ENCODE data around the gene EFCAB11.

EFCAB11 gene

DNA sequence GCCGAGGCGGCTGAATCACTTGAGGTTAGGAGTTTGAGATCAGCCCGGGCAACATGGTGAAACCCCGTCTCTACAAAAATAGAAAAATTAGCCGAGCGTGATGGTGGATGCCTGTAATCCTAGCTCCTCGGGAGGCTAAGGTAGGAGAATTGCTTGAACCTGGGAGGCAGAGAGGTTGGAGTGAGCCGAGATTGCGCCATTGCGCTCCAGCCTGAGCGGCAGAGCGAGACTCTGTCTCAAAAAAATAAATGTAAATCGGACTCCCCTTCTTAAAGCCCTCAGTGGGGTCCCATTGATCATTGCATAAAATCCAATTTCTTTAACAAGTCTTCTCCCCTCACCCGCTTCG lies 2.1 kb upstream of the EFCAB11 start:
- no peak for DNase-seq

DNA sequence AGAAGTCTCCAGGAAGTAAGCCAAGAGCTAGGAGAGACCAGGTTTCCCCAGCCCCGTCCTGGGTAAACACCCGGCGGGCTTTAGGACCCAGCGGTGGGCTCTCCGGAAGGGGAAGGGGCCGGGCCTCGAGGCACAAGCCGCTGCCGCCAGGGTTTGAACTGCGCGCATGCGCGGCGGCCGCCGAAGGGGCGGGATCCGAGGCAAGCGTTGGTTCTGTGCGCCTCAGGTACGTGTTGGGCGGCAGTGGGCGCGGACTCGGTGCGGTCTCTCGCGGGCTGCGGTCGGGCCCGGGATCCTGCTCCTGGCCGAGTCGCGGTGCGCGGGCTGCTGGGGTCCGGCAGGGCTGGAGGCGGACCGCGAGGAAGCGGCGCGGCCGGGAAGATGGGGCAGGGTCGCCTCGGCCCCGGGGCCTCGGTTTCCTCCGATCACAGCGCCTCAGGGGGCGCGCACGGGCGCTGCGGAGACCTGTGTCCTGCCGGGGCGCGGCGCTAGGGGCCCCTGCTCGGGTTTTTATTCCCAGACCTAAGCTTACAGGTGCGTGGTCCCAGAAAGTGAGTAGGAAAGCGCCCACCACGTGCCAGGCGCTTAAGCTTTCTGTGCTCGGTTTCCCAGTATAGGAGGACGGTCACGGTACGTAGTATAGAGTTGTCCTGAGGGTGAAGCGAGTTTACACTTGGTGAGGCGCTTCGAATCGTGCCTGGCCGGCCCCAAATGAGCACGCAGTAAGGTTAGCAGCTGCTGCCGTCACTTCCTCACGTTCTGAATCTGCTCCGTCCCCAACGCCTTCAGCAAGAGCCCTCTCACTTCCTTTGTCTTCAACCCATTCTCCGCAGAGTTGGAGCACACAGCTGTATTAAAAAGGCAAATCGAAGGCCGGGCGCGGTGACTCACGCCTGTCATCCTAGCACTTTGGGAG lies 1.5 kb upstream of the EFCAB11 start, which contains the start of gene TDP1:
Gene TDP1 (plus strand): TSS at position 183 of the 916 bp plus-strand sequence. CDS start 7,188 bp downstream, outside the sequence.
- DNase-seq = peak; percentile 98

DNA sequence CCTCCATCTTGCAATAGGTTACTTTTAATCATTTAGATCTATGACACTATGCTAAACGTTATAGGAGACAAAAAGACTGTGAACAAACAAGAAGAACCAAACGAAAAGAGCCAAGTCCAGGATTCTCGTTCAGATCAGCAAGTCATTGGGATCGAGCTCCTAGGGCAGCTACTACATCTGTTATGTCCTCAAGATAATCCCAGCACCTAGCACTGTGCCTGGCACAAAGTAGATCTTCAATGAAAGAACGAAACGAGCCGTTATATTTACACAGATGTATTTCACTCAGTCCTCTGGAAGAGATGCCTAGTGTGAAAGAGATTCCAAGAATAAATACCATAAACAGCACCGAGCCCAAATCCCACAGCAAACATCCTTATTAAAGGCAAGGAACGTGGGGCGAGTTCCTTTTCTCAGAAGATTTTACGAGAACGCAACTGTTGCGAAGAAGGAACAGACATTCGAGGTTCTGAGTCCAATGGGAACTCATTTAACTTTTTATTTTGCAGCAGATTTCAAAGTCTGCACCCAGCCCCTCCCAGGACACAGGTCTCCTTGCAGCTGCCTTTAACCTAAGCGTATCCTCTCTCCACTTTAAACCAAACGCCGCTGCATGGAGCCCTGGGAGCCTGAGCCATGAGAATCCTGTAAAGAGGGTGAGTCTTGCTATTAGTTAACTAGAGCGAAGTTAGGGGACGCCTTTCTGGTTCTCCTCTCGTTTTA lies 653 bp upstream of the EFCAB11 start:
- DNase-seq = peak; percentile 10

GRCh38 chr14:89953602-89954001 lies 928 bp downstream of the EFCAB11 start:
- DNase-seq = no peak

DNA sequence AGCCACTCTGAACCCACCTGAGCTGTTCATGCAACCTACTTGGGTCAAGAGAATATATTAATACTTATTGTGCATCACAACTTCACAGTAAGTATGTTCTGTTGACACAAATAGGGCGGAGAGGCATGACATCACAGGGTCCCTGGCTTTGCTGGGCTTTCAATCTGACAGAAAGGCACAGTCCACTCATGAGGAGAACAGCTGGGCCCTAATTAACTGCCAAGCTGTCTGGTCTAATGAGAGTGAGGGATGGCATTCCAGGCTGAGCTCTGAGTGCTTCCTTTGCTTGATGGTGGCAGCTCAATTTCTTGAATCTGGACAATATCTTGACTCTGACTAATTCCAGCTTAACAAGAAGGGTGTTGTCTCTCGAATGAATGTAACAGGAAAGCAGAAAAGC lies 2.0 kb downstream of the EFCAB11 start:
- DNase-seq = no peak

DNA sequence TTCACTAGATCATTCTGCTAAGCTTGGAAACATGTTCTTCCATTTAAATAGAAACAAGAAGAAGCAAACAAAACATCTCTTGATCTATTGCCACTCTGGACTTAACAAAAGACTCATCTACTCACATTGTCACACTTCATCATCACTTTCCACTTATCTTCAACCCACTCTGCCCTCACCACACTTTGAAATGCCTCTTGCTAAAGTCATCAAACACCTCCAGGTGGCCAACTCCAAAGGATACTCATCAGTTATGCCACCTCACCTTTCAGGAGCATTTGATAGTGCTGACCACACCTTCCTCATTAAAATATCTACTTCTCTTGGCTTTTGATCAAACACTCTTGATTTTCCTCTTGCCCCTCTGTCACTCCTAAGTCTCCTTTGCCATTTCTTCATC lies 7.2 kb downstream of the EFCAB11 start:
- no peak for DNase-seq

DNA sequence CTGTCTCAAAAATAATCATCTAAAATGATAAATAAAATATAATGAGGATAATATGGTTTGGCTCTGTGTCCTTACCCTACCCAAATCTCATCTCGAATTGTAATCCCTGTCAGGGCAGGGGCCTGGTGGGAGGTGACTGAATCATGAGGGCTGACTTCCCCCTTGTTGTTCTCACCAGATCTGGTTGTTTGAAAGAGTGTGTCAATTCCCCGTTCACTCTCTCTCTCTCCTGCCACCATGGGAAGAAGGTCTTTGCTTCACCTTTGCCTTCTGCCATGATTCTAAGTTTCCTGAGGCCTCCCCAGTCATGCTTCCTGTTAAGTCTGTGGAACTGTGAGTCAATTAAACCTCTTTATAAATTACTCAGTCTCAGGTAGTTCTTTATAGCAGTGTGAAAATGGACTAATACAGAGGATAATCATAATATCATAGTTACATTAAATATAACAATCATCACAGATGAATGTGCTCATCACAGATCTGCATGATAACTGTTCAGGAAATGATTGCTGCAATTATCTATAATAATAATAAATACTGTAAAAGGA lies 12.6 kb downstream of the EFCAB11 start:
- no peak for DNase-seq

DNA sequence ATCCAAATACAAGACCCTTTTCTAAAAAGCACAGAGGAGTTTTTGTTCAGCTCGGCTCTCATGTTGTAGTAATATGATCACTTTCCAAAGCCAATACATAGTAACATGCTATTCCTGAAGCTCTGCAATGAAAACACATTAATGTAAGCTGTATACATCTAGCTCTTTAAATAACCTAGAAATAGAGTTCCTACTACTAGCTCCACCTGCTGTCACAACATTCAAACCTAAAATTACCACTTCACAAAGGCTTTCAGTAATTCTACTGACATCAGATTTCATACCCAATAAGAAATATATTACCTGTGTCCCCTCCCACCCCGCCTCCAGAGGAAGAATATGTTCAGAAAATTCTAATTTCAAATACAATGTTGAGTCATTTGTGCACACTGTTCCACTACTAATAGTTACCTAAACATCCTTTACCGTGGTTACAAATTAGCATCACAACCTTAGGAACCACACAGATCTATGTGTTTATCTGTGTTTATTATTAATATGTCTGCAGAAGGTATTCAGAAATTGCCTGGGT lies 17.8 kb downstream of the EFCAB11 start:
- DNase-seq = peak; percentile 12

GRCh38 chr14:89933002-89933401 lies 21.5 kb downstream of the EFCAB11 start:
- no peak for DNase-seq

GRCh38 chr14:89927186-89927865 lies 27.2 kb downstream of the EFCAB11 start:
- no peak for DNase-seq

GRCh38 chr14:89926694-89927093 lies 27.8 kb downstream of the EFCAB11 start:
- DNase-seq = no peak

- no peak for DNase-seq
Measured at GRCh38 chr14:89924268-89924667, 30.3 kb downstream of the EFCAB11 start.

DNA sequence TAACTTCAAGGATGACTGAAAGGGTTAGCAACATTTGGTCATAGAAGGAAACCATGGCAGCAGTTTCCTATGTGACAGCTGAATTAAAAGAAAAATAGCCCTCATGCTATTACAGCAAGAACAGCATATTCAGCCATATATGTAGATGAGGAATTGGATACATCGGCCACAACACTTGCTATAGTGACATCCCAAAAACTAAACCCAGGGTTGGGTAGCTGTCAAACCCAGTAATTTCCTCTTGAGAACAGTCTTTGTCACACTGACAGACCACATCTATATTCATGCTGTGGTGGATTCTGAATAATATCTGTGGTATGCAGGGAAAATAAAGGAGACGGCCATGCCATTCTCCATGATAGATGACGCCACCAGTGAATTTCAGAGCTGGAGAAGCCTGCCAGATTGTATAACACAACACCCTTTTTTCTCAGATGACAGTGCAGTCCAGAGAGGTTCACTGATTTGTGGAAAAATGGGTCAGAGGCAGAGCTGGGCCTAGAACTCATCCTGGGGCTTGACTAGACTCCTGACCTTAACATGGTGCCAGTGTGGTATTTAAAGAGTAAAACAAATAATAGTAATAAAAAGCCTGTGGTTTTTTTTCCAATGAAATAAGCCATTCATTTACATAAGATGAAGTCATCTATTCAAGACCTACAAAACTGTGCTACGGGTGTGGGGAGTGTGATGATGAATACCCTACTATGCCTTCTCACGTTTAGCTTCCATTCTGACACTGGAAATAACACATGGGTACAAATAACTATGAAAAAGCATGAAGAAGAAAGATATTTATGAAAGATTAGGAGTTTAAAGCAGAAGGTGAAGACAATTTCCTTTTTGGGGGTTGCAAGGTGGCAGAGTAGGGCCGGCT lies 32.3 kb downstream of the EFCAB11 start:
- no peak for DNase-seq

GRCh38 chr14:89921346-89921745 lies 33.2 kb downstream of the EFCAB11 start:
- DNase-seq = no peak

GRCh38 chr14:89920056-89920455 lies 34.5 kb downstream of the EFCAB11 start:
- DNase-seq = no peak

DNA sequence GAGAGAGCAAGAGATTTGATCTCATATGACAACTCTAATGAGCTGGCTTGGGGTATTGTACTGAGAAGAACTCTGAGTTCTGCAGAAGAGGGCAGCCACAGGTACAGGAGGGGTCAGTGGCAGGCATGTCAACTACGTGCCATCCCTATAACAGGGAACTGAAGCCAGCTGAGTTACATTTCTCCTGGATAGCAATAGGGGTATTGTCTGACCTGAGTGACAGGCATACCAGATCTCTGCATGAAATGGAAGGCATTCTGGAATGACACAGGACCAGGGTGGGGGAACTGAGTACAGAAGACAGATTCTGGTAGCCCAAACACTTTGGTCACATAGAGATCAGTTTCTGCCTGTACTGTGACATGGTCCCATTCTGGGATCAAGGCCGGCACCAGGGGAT lies 35.8 kb downstream of the EFCAB11 start:
- no peak for DNase-seq

DNA sequence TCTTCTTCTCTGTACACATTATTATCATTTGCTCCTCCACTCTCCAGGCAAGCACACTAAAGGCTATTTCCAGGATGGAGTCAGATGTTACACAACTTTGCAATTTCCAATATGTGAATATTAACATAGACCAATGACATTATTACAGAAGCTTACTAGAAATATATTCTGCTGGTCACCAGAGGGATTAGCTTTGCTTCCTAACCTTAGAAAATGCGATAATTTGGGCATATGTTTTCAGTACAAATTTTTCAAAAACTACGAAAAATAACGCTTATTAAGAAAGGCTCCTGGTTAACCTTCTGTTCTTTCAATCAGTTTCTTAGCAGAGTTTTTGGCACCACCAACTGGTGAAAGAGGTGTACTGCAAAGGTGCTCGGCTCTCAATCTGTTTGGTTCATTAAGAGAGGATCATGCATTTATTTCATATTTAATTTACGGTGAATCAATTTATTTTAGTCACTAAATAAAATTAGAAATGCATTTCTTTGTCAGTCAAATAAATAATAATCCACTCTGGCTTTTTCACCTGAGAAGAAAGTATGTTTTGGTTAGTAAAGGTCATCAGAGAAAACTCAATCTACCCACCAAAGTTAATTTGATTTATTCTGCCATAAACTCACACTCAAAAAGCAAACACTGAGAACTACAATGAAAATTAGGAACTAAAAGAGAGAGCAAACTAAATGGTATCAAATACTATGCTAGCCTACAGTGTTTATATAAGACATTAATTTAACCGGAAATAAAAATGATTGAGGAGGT lies 39.2 kb downstream of the EFCAB11 start:
- peak; percentile 66 for DNase-seq

DNA sequence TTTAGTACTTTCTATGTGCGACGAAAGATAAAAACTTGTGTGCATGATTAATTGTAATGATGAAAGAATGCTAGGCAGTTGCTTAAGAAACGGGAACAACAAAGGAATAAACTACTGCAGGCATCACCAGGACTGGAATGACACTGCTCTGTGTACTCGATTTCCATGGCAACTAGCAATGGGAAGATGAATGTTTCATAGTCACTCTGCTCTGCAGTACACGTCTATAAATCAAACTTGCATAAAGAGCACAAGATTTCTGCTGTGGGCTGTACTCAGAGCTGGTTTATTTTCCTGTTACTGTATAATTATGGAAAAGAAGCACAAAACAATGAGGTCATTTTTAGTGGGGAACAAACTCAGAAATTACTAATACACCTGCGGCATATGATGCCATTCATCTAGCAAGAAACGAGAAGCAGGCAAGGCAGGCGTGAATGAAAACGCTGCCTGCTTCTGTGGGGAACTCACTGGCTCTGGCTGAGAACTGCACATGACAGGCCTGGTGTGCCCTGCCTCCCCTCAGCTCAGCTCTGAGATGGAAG lies 41.8 kb downstream of the EFCAB11 start:
- no peak for DNase-seq

GRCh38 chr14:89912221-89912620 lies 42.3 kb downstream of the EFCAB11 start:
- no peak for DNase-seq

DNA sequence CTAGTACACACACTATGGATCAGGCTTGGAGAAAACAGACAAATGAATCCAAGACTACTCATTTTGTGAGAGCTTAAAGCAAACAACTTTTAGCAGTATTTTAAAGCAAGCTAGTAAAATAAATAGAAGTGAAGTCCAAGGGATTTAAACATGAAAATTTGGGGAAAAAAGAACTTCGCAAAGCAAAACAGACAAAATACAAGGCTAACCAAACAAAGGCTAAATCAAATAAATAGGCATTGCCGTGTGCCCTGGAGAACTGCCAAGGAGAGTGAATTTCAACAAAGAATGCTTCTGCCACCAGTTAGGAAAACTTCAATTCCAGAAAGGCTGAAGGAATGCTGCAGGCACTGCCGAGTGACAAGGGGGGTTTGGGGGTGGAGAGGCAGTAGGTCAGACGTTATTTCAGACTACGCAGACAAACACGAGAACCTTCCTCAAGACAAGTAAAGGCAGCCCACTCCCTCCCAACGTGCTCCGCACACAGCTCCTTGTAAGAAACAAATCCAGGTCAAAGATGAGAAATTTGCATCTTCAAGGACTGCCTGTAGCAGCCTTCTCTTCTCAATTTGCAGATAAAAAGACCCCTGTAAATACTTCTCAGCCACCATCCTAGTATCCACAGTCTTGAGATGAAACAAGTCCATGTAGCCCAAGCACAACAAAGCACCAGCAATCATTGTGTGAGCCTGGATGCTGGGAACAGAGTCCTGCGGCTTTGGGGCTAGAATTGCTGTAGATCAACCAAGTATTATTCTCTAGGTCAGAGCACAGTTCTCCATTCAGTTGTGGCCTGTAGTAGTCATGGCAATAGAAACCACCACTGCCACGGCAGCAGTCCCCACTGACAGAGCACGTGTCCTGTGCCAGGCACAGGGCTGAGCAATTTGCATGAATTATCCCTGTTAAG lies 43.3 kb downstream of the EFCAB11 start:
- DNase-seq = no peak
